Ovary (tissue), 3 donors: Measurements from ENCODE around the gene TNFRSF4.

ENCODE experiments used
- POLR2A ChIP-seq: fragments of 450-650 bp; IDR thresholded peaks from one replicate; pipeline ENCODE4 v1.6.1; 2017; ENCODE audit warnings: antibody characterized with exemption, mild to moderate bottlenecking, moderate library complexity
- TF ChIP-seq, protein P1 (sequence below), 3 donors: fragments of 450-650 bp in 2 of 3; fragments of 200-600 bp in 1 of 3; IDR thresholded peaks; one replicate each; pipeline versions ENCODE4 v1.5.1 to v1.8.0; 2016 to 2022; ENCODE audit warnings: antibody characterized with exemption in 3 of 3, mild to moderate bottlenecking in 1 of 3
- donor health status: DM: no; HTN: no; CAD: no.

GRCh38 chr1:1234180-1234808 lies 20.3 kb upstream of the TNFRSF4 start:
- TF ChIP-seq, protein P1, sequence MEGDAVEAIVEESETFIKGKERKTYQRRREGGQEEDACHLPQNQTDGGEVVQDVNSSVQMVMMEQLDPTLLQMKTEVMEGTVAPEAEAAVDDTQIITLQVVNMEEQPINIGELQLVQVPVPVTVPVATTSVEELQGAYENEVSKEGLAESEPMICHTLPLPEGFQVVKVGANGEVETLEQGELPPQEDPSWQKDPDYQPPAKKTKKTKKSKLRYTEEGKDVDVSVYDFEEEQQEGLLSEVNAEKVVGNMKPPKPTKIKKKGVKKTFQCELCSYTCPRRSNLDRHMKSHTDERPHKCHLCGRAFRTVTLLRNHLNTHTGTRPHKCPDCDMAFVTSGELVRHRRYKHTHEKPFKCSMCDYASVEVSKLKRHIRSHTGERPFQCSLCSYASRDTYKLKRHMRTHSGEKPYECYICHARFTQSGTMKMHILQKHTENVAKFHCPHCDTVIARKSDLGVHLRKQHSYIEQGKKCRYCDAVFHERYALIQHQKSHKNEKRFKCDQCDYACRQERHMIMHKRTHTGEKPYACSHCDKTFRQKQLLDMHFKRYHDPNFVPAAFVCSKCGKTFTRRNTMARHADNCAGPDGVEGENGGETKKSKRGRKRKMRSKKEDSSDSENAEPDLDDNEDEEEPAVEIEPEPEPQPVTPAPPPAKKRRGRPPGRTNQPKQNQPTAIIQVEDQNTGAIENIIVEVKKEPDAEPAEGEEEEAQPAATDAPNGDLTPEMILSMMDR (IDR thresholded peaks at IDR 0.05) = no peak
- TF ChIP-seq POLR2A = no peak
